Ishikawa (cell line): ENCODE measurements around the gene ABCG1.

Experiments used
- CREB1 ChIP-seq: IDR thresholded peaks from 2 replicates; pipeline ENCODE4 v1.6.1; 2012; ENCODE audit warnings: low read depth
- EGR1 ChIP-seq: IDR thresholded peaks from 2 replicates; pipeline ENCODE4 v1.6.1; 2012
- RAD21 ChIP-seq: IDR thresholded peaks from 2 replicates; pipeline ENCODE4 v1.6.1; 2012; ENCODE audit warnings: low read depth
- TCF12 ChIP-seq: IDR thresholded peaks from 2 replicates; pipeline ENCODE4 v1.6.1; 2012; ENCODE audit warnings: low read depth
- ZBTB7A ChIP-seq: IDR thresholded peaks from 2 replicates; pipeline ENCODE4 v1.6.1; 2012; ENCODE audit warnings: low read depth

DNA sequence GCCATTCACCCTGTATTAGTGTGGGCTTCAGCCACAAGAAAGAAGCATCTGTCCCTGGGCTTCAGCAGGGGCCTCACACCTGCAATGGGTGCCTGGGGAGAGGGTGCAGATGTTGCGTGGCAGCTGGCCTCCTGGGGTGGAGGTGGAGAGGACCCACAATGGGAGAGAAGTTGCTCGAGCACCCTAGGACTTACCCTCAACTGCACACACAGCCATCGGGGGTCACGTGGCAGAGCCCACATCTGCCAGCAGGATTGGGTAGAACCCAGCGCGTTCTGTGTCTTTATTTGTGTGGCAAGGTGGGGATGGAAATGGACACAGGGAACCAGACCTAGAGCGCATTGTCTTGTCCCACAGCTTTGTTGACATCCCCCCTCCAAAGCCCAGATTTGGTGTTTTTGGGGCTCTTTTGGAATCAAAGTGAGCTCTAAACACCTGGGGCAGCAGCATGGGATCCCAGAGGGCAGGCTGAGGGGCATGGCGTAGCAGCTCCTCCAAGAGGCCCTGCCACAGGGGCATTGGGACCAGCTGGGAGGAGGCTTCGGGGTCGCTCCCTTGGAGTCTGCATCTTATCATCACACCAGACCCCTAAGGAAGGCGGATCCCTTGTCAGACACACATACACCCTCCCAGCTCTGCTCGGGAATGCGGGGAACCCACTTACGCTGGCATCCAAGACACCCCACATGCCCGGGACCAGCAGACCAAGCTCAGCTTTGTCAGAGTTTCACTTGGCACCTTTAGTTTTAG lies 5.1 kb downstream of the ABCG1 start:
- TF ChIP-seq TCF12: no peak
- TF ChIP-seq RAD21: no peak
- TF ChIP-seq ZBTB7A: no peak
- TF ChIP-seq EGR1: no peak
- no peak for TF ChIP-seq CREB1
